H1 (cell line): ENCODE data around the gene NOS1AP. TPM values are rescaled to one million over a fixed set of nuclear protein-coding genes. Genes with fewer than 3 reads are reported as not detected.
A peak's percentile ranks its signal among the peaks of the same experiment; 100 is the strongest.

ENCODE experiments used
- CTCF ChIA-PET: fragments of 300-600 bp; sonication (Branson Sonifier 250); formaldehyde crosslinking; loops from one replicate; lab custom pipeline; 2021; ENCODE audit not compliant: partially characterized antibody; lab: Charles Lee
- POLR2A ChIA-PET: fragments of 300-600 bp; sonication (Branson Sonifier 250); formaldehyde crosslinking; loops from one replicate; lab custom pipeline; 2021; ENCODE audit warnings: inconsistent platforms; ENCODE audit not compliant: partially characterized antibody; lab: Charles Lee
- DNase-seq, 2 experiments: peaks; one replicate each; pipeline versions ENCODE4 v3.0.0 to v3.0.0-alpha.2; 2010 to 2022; ENCODE audit warnings: low spot score in 2 of 2, low read depth in 1 of 2, mixed read lengths in 1 of 2
- FAIRE-seq: peaks from 2 replicates; lab custom pipeline; 2011; peaks lifted over from hg19 to GRCh38; lab: Jason Lieb, UNC
- H2AFZ ChIP-seq: 2 replicates; pipeline ENCODE4 v1.8.1; 2012; ENCODE audit warnings: low read length, inconsistent platforms
- H2AK5ac ChIP-seq: 2 replicates; pipeline ENCODE4 v1.6.1; 2013; ENCODE audit warnings: low read depth, low read length
- H2BK120ac ChIP-seq: replicated peaks from 2 replicates; pipeline ENCODE3; 2013; ENCODE audit warnings: low read depth, low read length, inconsistent platforms
- H2BK12ac ChIP-seq: 2 replicates; pipeline ENCODE4 v1.6.1; 2013; ENCODE audit warnings: low read depth, low read length
- H2BK15ac ChIP-seq: 2 replicates; pipeline ENCODE4 v1.6.1; 2013; ENCODE audit warnings: low read length
- H2BK20ac ChIP-seq: 2 replicates; pipeline ENCODE4 v1.6.1; 2013; ENCODE audit warnings: low read length
- H2BK5ac ChIP-seq: 2 replicates; pipeline ENCODE4 v1.6.1; 2013; ENCODE audit warnings: low read depth, low read length
- H3K14ac ChIP-seq: 2 replicates; pipeline ENCODE4 v1.6.1; 2013; ENCODE audit warnings: inconsistent platforms; ENCODE audit not compliant: insufficient read length
- H3K18ac ChIP-seq: 2 replicates; pipeline ENCODE4 v1.6.1; 2013; ENCODE audit warnings: low read length; ENCODE audit errors: extremely low read depth
- H3K23ac ChIP-seq: 2 replicates; pipeline ENCODE4 v1.6.1; 2013; ENCODE audit warnings: inconsistent platforms; ENCODE audit not compliant: insufficient read length
- H3K23me2 ChIP-seq: 2 replicates; pipeline ENCODE4 v1.6.1; 2013; ENCODE audit warnings: low read depth, low read length
- H3K27ac ChIP-seq: 2 replicates; pipeline ENCODE4 v1.6.1; 2011; ENCODE audit warnings: low read depth, low read length, inconsistent platforms
- H3K27me3 ChIP-seq, 4 experiments: replicated peaks in 1 of 4; 1 replicate in 1 of 4; 2 replicates in 3 of 4; pipeline versions ENCODE4 v1.6.1 to v1.8.1; 2011 to 2013; ENCODE audit warnings: low read length in 3 of 4, mild to moderate bottlenecking in 3 of 4, inconsistent platforms in 2 of 4, mixed read lengths in 2 of 4, moderate library complexity in 1 of 4; ENCODE audit not compliant: control insufficient read depth in 3 of 4, insufficient read depth in 3 of 4; ENCODE audit errors: extremely low read depth in 1 of 4
- H3K36me3 ChIP-seq, 4 experiments: 2 replicates each; pipeline versions ENCODE4 v1.6.1 to v1.8.1; 2011 to 2013; ENCODE audit warnings: mild to moderate bottlenecking in 4 of 4, low read length in 3 of 4, moderate library complexity in 2 of 4, control low read depth in 1 of 4, inconsistent platforms in 1 of 4; ENCODE audit not compliant: insufficient read depth in 4 of 4, control insufficient read depth in 2 of 4
- H3K4ac ChIP-seq: replicated peaks from 2 replicates; pipeline ENCODE3; 2013; ENCODE audit warnings: low read length, low read depth, mixed read lengths, inconsistent platforms; ENCODE audit not compliant: insufficient read length
- H3K4me1 ChIP-seq, 4 experiments: replicated peaks in 1 of 4; 1 replicate in 1 of 4; 2 replicates in 3 of 4; pipeline versions ENCODE4 v1.6.1 to v1.8.1; 2011 to 2013; ENCODE audit warnings: low read length in 3 of 4, inconsistent platforms in 2 of 4, mixed read lengths in 1 of 4; ENCODE audit not compliant: insufficient read depth in 4 of 4, control insufficient read depth in 3 of 4
- H3K4me2 ChIP-seq, 2 experiments: 2 replicates each; pipeline versions ENCODE4 v1.6.1 to v1.8.1; 2011 to 2013; ENCODE audit warnings: low read depth in 2 of 2, low read length in 2 of 2, control low read depth in 1 of 2, inconsistent platforms in 1 of 2, mild to moderate bottlenecking in 1 of 2; ENCODE audit not compliant: insufficient read depth in 1 of 2
- H3K4me3 ChIP-seq, 4 experiments: fragments of 200-600, 300-600 bp in 1 of 4; sonication (generic), shearing (Covaris generic), sonication (Bioruptor Twin) in 1 of 4; 2 replicates each; pipeline versions ENCODE4 v1.5.1 to v1.8.1; 2011 to 2016; ENCODE audit warnings: low read length in 4 of 4, low read depth in 3 of 4, control low read depth in 2 of 4, inconsistent platforms in 2 of 4, mild to moderate bottlenecking in 2 of 4, mixed read lengths in 1 of 4, moderate library complexity in 1 of 4; ENCODE audit not compliant: insufficient read depth in 2 of 4; ENCODE audit errors: extremely low read depth in 1 of 4
- H3K56ac ChIP-seq: replicated peaks from 2 replicates; pipeline ENCODE3; 2013; ENCODE audit warnings: low read depth, mild to moderate bottlenecking, mixed read lengths, low read length, inconsistent platforms; ENCODE audit not compliant: insufficient read length
- H3K79me1 ChIP-seq: 2 replicates; pipeline ENCODE4 v1.6.1; 2013; ENCODE audit warnings: low read depth, low read length, control low read depth
- H3K79me2 ChIP-seq, 2 experiments: 2 replicates each; pipeline versions ENCODE4 v1.6.1 to v1.8.1; 2012 to 2013; ENCODE audit warnings: low read length in 2 of 2, mild to moderate bottlenecking in 2 of 2, inconsistent platforms in 1 of 2; ENCODE audit not compliant: insufficient read depth in 2 of 2, control insufficient read depth in 1 of 2
- H3K9ac ChIP-seq, 4 experiments: replicated peaks in 1 of 4; 1 replicate in 1 of 4; 2 replicates in 3 of 4; pipeline versions ENCODE4 v1.6.1 to v1.8.1; 2011 to 2013; ENCODE audit warnings: low read depth in 3 of 4, low read length in 3 of 4, control low read depth in 2 of 4, mild to moderate bottlenecking in 2 of 4, moderate library complexity in 2 of 4, inconsistent platforms in 1 of 4; ENCODE audit errors: extremely low read depth in 1 of 4
- H3K9me3 ChIP-seq, 2 experiments: 2 replicates each; pipeline versions ENCODE4 v1.6.1 to v1.8.1; 2012 to 2013; ENCODE audit warnings: mild to moderate bottlenecking in 2 of 2, moderate library complexity in 2 of 2, control low read depth in 1 of 2, inconsistent platforms in 1 of 2, low read depth in 1 of 2, low read length in 1 of 2, mixed read lengths in 1 of 2; ENCODE audit not compliant: insufficient read depth in 2 of 2
- H4K20me1 ChIP-seq, 2 experiments: replicated peaks in 1 of 2; 2 replicates each; pipeline versions ENCODE3 to v1.8.1; 2011 to 2013; ENCODE audit warnings: inconsistent platforms in 2 of 2, low read length in 2 of 2, mild to moderate bottlenecking in 1 of 2; ENCODE audit not compliant: insufficient read depth in 2 of 2, control insufficient read depth in 1 of 2
- H4K5ac ChIP-seq: 2 replicates; pipeline ENCODE4 v1.6.1; 2013; ENCODE audit warnings: low read length, low read depth, mixed read lengths, inconsistent platforms; ENCODE audit not compliant: insufficient read length
- H4K8ac ChIP-seq: 2 replicates; pipeline ENCODE4 v1.8.0; 2013; ENCODE audit warnings: mild to moderate bottlenecking, moderate library complexity, low read length, inconsistent platforms; ENCODE audit not compliant: insufficient read depth; ENCODE audit errors: extremely low read depth
- H4K91ac ChIP-seq: replicated peaks from 2 replicates; pipeline ENCODE3; 2013; ENCODE audit warnings: low read length, mixed read lengths, inconsistent platforms; ENCODE audit not compliant: insufficient read length
- SRF ChIP-seq: IDR thresholded peaks from 2 replicates; pipeline ENCODE4 v1.6.1; 2011; ENCODE audit warnings: mild to moderate bottlenecking, low read depth, low read length, moderate library complexity
- WGBS, 2 experiments: shearing (Covaris generic) in 1 of 2; methylation state at CpG; one replicate each; pipeline versions ENCODE4 v1.1.6 to v1.1.7; 2013 to 2015; ENCODE audit warnings: low lambda C conversion rate in 2 of 2, mixed read lengths in 2 of 2, inconsistent platforms in 1 of 2, low coverage in 1 of 2, missing lambda C conversion rate in 1 of 2; ENCODE audit not compliant: insufficient replicate concordance in 2 of 2, insufficient coverage in 1 of 2, insufficient read length in 1 of 2; ENCODE audit errors: extremely low coverage in 1 of 2, missing lambda C conversion rate in 1 of 2; 5-methylcytosine and 5-hydroxymethylcytosine counted together
- polyA plus RNA-seq, 7 experiments: library from polyadenylated mRNA; depleted of rRNA in 3 of 7; stranded (reverse) in 5 of 7; unstranded in 2 of 7; fragments of >200 nt in 5 of 7; fragments of 200-250 nt in 2 of 7; gene quantifications; 1 replicate in 5 of 7; 2 replicates in 1 of 7; 4 replicates in 1 of 7; pipeline versions ENCODE4 v1.2.1 to v1.2.3, GENCODE V29; 2011 to 2013; ENCODE audit warnings: missing spikeins in 2 of 7, mixed read lengths in 2 of 7
- total RNA-seq: library from RNA; stranded (reverse); fragmentation: NEBNext Ultra II Directional; extraction: Animal tissue kit (Norgen Biotek cat#: 25700); gene quantifications from 2 replicates; pipeline ENCODE4 v1.2.1, GENCODE V29; 2021

The NOS1AP gene
- total and polyA plus RNA-seq, 2 of the 8 experiments (the other 6 are each of a cell fraction or from before 2014, with no cell fraction given) = 2.4 to 12.1 TPM

DNA sequence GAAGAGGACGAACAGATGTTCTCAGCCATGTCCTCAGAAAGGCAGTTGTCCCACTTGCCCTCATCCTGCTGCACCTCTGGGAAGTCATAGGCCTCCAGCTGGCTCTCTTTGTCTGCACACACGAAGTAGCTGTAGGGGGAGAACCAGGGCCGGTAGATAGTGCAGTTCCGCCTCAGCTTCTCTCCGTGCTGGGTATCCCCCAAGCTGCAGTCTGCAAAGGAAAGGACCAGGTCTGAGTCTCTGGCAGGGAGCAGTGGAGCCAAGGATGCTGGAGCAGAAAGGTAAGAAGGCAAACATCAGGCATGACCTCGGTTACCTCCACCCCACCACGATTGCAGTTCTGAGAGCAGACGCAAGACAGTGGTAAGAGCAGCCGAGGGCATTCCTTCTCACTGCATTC lies 304.9 kb downstream of the NOS1AP start:
- Histone ChIP-seq H2BK15ac (no peak overlapping the region), H2AFZ (no peak overlapping the region), H3K14ac (no peak overlapping the region), H2AK5ac (no peak overlapping the region), H4K5ac (no peak overlapping the region), H2BK12ac (no peak overlapping the region), H4K20me1 (no peaks in the 10 kb centered on the region), H2BK20ac (no peak overlapping the region), H3K18ac (no peak overlapping the region), H3K4ac (no peak overlapping the region), H2BK120ac (no peak overlapping the region), H3K4me1 (0 out of 7 replicates have a peak, but pooled peaks cover 0 to 1% (median 0%) of the 10 kb centered on the region in 4 experiments), H2BK5ac (no peak overlapping the region), H3K23me2 (no peaks in the 10 kb centered on the region), H3K27me3 (no peaks in the 10 kb centered on the region), H4K8ac (no peak overlapping the region), H3K79me1 (no peaks in the 10 kb centered on the region), H3K9me3 (no peaks in the 10 kb centered on the region), H3K79me2 (no peaks in the 10 kb centered on the region), H3K23ac (no peak overlapping the region), H3K36me3 (0 out of 8 replicates have a peak, but pooled peaks cover 0 to 2% (median 0%) of the 10 kb centered on the region in 4 experiments), H3K27ac (no peak overlapping the region), H3K56ac (no peak overlapping the region), H4K91ac (peak overlapping the region; percentile 28), H3K4me2 (no peak overlapping the region), H3K9ac (no peak overlapping the region), H3K4me3 (no peak overlapping the region)
- POLR2A ChIA-PET = no interaction called here
- WGBS, 2 experiments = 94% methylated on average over 8 of the region's 9 CpGs; no CpG with 5 or more reads in 1 of the 2 experiments
- CTCF ChIA-PET = interaction anchor here (1.1 to 2.9 kb wide), 5 partner anchors 11 to 318 kb away, joined by 3 to 13 read pairs (median 6); partner anchors contain the start of gene DDR2
- DNase-seq (no peak), FAIRE-seq (no peak)
- TF ChIP-seq SRF = no peak
